ENCODE measurements around the gene WNT2. TPM values are rescaled to one million over a fixed set of nuclear protein-coding genes. Genes with fewer than 3 reads are reported as not detected.

WNT2 gene
- total RNA-seq, 2 donors from 2014 or later: not detected

DNA sequence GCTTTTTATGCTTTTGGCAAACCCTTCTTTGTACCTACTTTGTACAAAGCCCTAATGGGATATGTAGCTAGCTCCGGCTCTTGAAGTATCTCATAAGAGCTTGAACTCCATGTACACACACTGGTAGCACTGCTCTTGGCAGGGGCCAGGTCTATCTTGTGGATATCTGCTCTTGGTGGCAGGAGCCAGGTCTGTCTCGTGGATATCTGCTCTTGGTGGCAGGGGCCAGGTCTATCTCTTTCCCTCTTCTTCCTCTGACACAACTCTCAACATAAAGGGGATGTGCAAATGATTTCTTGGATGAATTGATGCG, 91.9 kb downstream of the WNT2 start:
- Histone ChIP-seq H3K36me3 (replicated peaks in 1 of 2; ENCODE audit: insufficient read depth in 1 of 2, low read depth in 2 of 2) (no peaks in the 10 kb centered on the region), H3K4me3 (no peak overlapping the region), H3K27me3 (no peaks in the 10 kb centered on the region), H3K27ac (no peak overlapping the region), H3K4me1 (no peaks in the 10 kb centered on the region), H3K9me3 (no peaks in the 10 kb centered on the region)
- no peak for ATAC-seq
- TF ChIP-seq POLR2A (IDR thresholded peaks at IDR 0.05): no peak
- TF ChIP-seq CTCF (IDR thresholded peaks at IDR 0.05): no peak
- WGBS, 2 donors: 76 to 94% methylated on average over 3 of the region's 3 CpGs
- intact Hi-C loops (cut with DNase I): no loop called here
- no peak for DNase-seq

- no peak for ATAC-seq
Measured at GRCh38 chr7:117230276-117231046, 92.4 kb downstream of the WNT2 start.

GRCh38 chr7:117229350-117229749, 93.5 kb downstream of the WNT2 start:
- Histone ChIP-seq H3K27ac (no peak overlapping the region), H3K4me1 (no peaks in the 10 kb centered on the region), H3K36me3 (replicated peaks in 1 of 2; ENCODE audit: insufficient read depth in 1 of 2, low read depth in 2 of 2) (no peaks in the 10 kb centered on the region), H3K9me3 (no peaks in the 10 kb centered on the region), H3K27me3 (no peaks in the 10 kb centered on the region), H3K4me3 (no peak overlapping the region)
- intact Hi-C loops (cut with DNase I): no loop called here
- no peak for TF ChIP-seq CTCF (IDR thresholded peaks at IDR 0.05)
- TF ChIP-seq POLR2A (IDR thresholded peaks at IDR 0.05): no peak
- DNase-seq: no peak
- WGBS, 2 donors: 94 to 96% methylated on average over 3 of the region's 3 CpGs
- no peak for ATAC-seq

More at GRCh38 chr7:117230276-117231046, 92.4 kb downstream of the WNT2 start:
- intact Hi-C loops (cut with DNase I): no loop called here
- no peak overlapping the region for H3K27ac ChIP-seq
- no peaks in the 10 kb centered on the region for H3K4me1 ChIP-seq
- H3K9me3 ChIP-seq: no peaks in the 10 kb centered on the region
- no peak for TF ChIP-seq CTCF (IDR thresholded peaks at IDR 0.05)
- TF ChIP-seq POLR2A (IDR thresholded peaks at IDR 0.05): no peak
- no peaks in the 10 kb centered on the region for H3K27me3 ChIP-seq
- no peak for DNase-seq
- 90 to 91% methylated on average over 4 of the region's 4 CpGs for WGBS, 2 donors
- H3K4me3 ChIP-seq: no peak overlapping the region
- H3K36me3 ChIP-seq (replicated peaks in 1 of 2; ENCODE audit: insufficient read depth in 1 of 2, low read depth in 2 of 2): no peaks in the 10 kb centered on the region

GRCh38 chr7:117227091-117227490, 95.8 kb downstream of the WNT2 start:
- DNase-seq (no peak), ATAC-seq (no peak)
- Histone ChIP-seq H3K4me1 (no peaks in the 10 kb centered on the region), H3K27me3 (no peaks in the 10 kb centered on the region), H3K4me3 (no peak overlapping the region), H3K9me3 (no peaks in the 10 kb centered on the region), H3K36me3 (replicated peaks in 1 of 2; ENCODE audit: insufficient read depth in 1 of 2, low read depth in 2 of 2) (no peaks in the 10 kb centered on the region), H3K27ac (no peak overlapping the region)
- TF ChIP-seq POLR2A (IDR thresholded peaks at IDR 0.05) (no peak), CTCF (IDR thresholded peaks at IDR 0.05) (no peak)
- 68 to 80% methylated on average over 4 of the region's 4 CpGs for WGBS, 2 donors
- intact Hi-C loops (cut with DNase I): no loop called here

DNA sequence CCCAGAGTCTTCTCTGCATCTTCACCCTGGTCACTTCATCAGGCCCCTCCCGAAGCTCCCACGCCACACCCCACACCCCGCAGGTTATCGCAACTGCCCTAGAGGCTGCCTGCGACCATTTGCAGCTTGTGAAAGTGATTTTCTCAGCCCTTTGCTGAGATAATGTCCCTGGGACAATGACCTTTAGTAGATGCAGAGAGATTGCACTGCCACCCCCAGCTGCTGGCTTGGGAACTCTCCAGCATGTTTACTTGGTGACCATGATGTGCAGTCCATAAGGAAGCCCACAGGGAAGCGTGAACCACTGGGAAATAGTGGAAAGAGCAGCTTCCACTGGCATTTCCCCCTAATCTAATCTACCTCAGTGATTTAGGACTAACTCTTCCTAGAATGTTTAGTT, 97.3 kb downstream of the WNT2 start:
- no peak for TF ChIP-seq POLR2A (IDR thresholded peaks at IDR 0.05)
- TF ChIP-seq CTCF (IDR thresholded peaks at IDR 0.05): no peak
- intact Hi-C loops (cut with DNase I): no loop called here
- WGBS, 2 donors: 90 to 94% methylated on average over 6 of the region's 6 CpGs

More for the DNA sequence above, 97.3 kb downstream of the WNT2 start:
- DNase-seq (no peak), ATAC-seq (no peak)
- H3K27me3 ChIP-seq: no peaks in the 10 kb centered on the region
- H3K36me3 ChIP-seq (replicated peaks in 1 of 2; ENCODE audit: insufficient read depth in 1 of 2, low read depth in 2 of 2): no peaks in the 10 kb centered on the region
- H3K27ac ChIP-seq: no peak overlapping the region
- H3K4me3 ChIP-seq: no peak overlapping the region
- H3K4me1 ChIP-seq: no peaks in the 10 kb centered on the region
- H3K9me3 ChIP-seq: no peaks in the 10 kb centered on the region

Measured in body of pancreas (tissue), 4 donors.